Glomerular visceral epithelial cell (primary cell): ENCODE results near the gene EVPLL.
"Not testable (repeated sequence)": the region's sequence is repeated elsewhere in the genome, so short reads cannot be mapped to it uniquely, and the experiment has no call there.

ENCODE experiments used
- DNase-seq: peaks from one replicate; pipeline ENCODE4 v3.0.0-alpha.2; 2016; ENCODE audit errors: extremely low spot score

Gene EVPLL

GRCh38 chr17:18377437-18378204 is at the start of gene EVPLL:
Gene EVPLL (plus strand): TSS chr17:18377778. CDS start chr17:18380938, 3,160 bp downstream.
- DNase-seq, result peak; percentile 74

DNA sequence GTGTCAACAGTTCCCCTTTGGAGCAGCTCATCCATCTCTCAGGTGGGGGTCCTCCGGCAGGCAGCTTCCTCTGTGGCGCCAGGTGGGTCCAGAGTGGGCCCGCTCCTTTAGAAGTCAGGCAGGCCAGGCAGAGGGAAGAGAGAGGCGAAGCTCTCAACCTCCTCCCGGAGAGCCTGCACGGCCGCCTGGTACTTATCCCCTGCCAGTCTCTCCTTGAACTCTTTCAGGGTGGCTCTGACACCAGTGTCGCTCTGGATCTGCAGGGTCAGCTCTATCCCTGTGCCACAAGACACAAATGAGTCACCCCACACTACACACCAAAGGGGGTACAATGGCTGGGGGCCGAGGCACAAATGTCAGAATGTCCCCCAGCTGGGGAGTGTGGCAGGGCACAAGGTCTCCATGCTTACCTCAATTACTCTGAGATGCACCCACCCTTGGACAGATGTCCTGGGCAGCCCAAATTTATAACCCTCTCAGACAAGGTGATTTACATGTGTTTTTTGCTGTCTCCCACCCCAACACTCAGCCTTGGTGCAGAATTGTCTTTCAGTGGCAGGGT is 48.9 kb upstream of the EVPLL start:
- DNase-seq, result no peak

- DNase-seq, result no peak
Observed at GRCh38 chr17:18331879-18332278, 45.7 kb upstream of the EVPLL start.

GRCh38 chr17:18332909-18333489 is 44.6 kb upstream of the EVPLL start:
- DNase-seq, result no peak

GRCh38 chr17:18338158-18338557 is 39.4 kb upstream of the EVPLL start:
- DNase-seq, result not testable (repeated sequence)

GRCh38 chr17:18339933-18340332 is 37.6 kb upstream of the EVPLL start:
- no peak for DNase-seq

GRCh38 chr17:18344021-18344420 is 33.6 kb upstream of the EVPLL start:
- no peak for DNase-seq

DNA sequence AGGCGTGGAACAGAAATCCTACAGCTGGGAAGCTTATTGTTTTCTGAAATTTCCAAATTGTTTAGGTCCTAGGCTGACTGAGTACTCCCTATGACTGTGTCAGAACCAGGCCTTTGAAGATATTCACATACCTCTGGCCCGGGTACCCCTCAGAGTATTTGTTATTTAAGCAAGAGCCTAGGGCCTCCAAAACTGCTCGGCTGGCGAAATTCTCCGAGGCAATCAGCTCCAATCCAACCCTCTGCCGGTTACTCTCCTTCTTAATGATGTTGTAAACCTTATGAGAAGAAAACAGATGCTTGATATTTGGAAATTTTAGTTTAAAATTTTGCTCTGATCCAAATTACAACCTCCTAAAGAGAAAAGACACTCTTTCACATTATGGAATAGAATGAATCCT is 24.0 kb upstream of the EVPLL start:
- DNase-seq, result no peak

DNA sequence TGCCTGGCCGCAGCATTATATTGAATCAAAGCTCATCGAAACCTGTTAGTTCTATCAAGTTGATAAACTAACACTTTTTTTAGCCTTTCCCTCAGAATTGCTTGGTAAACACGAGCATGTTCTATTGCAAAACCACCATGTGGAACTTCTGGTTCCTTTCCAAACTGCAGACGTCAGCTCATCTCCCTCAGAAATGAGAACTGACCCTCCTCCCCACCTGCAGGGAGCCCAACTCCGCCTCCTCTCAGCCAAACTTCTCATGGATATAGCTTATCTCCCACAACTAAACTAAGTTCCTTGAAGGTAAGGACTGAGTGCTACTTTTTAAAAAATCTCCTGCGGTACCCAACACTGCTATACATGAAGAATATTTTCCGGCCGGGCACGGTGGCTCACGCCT is 21.0 kb upstream of the EVPLL start:
- no peak for DNase-seq

DNA sequence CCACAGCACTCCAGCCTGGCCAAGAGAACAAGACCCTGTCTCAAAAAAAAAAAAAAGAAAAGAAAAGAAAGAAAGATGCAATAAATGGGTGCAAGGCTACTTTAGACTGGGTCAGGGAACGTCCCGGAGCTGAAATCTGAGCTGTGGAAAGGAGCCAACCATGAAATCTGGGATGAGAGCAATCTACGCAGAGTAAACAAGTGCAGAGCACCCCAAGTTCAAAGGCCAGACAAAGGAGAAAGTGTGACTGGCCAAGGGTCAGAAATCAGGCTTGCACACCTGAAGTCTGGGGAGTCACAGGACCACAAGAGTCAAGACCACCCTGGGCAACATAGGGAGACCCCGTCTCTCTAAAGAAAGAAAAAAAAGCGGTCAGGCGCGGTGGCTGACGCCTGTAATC is 17.1 kb upstream of the EVPLL start:
- no peak for DNase-seq

- DNase-seq, result no peak
Observed at GRCh38 chr17:18361837-18362697, 15.5 kb upstream of the EVPLL start.

GRCh38 chr17:18362698-18363100 is 14.9 kb upstream of the EVPLL start:
- peak; percentile 80 for DNase-seq

DNA sequence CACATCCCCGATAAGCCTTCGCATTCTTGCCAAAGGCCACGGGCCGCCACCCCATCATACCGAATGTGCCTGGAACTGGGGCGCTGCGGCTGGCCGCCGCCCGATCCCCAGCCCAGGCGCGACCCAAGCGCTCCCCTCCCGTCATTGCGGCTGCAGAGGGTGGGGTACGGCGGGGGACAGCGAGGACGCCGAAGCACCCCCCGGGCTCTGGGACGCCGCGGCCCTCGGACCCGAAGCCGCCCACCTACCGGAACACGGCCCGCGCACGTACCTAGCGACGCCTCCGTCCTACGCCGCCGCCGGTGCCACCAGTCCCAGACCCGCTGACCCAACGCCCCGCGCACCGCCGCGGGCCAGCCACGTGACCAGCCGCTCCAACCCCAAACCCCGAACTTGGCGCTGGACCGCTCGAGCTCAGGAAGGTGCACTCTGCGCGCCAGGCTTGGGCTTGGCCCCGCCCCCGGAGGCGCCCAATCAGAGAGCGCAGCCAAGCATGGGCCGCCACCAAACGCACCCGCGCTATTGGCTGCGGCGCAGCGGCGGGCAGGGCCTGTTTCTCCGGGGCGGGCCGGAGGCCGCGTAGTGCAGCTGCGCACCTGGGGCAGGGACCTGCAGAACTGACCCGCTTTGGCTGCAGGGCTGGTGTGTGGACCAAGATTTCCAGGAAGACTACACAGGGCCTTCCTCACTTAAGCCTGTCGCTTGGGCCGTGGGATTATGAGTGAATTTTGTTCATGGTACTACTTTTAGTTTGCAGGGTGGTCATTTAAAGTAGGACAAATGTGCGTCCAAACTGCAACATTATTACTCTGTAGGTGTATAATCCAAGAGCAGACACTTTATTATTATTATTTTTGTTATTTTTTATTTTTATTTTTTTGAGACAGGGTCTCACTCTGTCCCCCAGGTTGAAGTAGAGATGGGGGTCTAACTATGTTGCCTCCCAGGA is 14.2 kb upstream of the EVPLL start, which contains the start of gene SHMT1:
Gene SHMT1, minus strand, starts transcription at position 450 of the 949 bp plus-strand sequence. CDS start 7,569 bp downstream, outside the sequence.
- DNase-seq, result peak; percentile 94

GRCh38 chr17:18364166-18364565 is 13.4 kb upstream of the EVPLL start:
- DNase-seq, result no peak

GRCh38 chr17:18368946-18369345 is 8.6 kb upstream of the EVPLL start:
- no peak for DNase-seq

- DNase-seq, result no peak
Observed at GRCh38 chr17:18370761-18371160, 6.8 kb upstream of the EVPLL start.

DNA sequence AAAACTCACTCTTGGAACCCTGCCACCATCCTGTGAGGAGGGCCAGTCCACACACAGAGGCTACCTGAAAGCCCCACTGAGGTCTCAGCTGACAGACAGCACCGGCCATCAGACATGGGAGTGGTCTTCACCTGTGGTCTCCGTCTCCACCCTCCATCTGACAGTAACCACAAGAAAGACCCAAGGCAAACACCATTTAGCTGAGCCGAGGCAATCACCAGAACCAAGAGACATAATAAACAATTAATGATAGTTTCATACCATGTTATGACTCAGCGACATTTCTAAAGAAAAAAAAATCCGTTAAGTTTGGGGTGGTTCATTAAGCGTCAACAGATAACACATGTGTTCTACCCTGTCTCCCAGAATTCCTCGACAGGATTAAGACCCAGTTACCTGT is 6.1 kb upstream of the EVPLL start:
- DNase-seq, result no peak

- not testable (repeated sequence) for DNase-seq
Observed at GRCh38 chr17:18373181-18373580, 4.4 kb upstream of the EVPLL start.

GRCh38 chr17:18374216-18374615 is 3.4 kb upstream of the EVPLL start:
- no peak for DNase-seq

- DNase-seq, result no peak
Observed at GRCh38 chr17:18378205-18378505, 577 bp downstream of the EVPLL start.

DNA sequence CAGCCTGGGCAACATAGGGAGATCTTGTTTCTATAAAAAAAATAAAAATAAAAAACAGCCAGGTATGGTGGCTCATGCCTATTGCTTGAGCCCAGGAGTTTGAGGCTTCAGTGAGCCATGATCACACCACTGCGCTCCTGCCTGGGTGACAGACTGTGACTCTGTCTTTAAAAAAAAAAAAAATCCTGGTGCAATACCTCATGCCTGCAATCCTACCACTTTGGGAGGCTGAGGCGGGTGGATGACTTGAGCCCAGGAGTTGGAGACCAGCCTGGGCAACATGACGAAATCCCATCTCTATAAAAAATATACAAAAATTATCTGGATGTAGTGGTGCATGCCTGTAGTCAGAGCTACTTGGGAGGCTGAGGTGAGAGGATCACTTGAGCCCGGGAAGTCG is 1.0 kb downstream of the EVPLL start:
- not testable (repeated sequence) for DNase-seq
